ENCODE measurements around the gene ATL3.

DNA sequence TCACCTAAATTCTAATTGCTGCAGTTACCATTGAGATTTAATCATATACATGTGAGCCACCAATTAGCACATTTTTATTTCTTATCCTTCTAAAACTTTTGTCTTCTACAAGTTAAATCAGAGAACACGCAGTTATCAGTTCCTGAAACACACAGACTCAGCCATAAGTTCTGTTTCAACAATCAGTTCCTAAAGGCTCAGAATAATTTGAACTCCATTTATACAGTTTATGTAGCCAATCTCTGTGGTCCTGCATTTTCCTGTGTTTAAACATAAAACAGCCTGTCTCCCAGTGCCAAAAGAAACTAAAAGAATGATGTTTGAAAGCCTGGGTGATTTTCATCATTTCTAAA, 59.8 kb downstream of the ATL3 start:
- TF ChIP-seq, protein P1, sequence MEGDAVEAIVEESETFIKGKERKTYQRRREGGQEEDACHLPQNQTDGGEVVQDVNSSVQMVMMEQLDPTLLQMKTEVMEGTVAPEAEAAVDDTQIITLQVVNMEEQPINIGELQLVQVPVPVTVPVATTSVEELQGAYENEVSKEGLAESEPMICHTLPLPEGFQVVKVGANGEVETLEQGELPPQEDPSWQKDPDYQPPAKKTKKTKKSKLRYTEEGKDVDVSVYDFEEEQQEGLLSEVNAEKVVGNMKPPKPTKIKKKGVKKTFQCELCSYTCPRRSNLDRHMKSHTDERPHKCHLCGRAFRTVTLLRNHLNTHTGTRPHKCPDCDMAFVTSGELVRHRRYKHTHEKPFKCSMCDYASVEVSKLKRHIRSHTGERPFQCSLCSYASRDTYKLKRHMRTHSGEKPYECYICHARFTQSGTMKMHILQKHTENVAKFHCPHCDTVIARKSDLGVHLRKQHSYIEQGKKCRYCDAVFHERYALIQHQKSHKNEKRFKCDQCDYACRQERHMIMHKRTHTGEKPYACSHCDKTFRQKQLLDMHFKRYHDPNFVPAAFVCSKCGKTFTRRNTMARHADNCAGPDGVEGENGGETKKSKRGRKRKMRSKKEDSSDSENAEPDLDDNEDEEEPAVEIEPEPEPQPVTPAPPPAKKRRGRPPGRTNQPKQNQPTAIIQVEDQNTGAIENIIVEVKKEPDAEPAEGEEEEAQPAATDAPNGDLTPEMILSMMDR (IDR thresholded peaks at IDR 0.05): no peak
- TF ChIP-seq POLR2A (IDR thresholded peaks at IDR 0.05): no peak

All from body of pancreas (tissue), 4 donors.